HG03045 (cell line): Measurements from ENCODE around the gene PGM3.

ENCODE experiments used
- ATAC-seq: cut with Tn5 transposase; IDR thresholded peaks from one replicate; pipeline ENCODE4 v1.9.1; 2021; ENCODE audit warnings: mild to moderate bottlenecking, moderate library complexity; ENCODE audit not compliant: unreplicated experiment

The PGM3 gene

GRCh38 chr6:83119742-83120300, 73.2 kb downstream of the PGM3 start:
- no peak for ATAC-seq

DNA sequence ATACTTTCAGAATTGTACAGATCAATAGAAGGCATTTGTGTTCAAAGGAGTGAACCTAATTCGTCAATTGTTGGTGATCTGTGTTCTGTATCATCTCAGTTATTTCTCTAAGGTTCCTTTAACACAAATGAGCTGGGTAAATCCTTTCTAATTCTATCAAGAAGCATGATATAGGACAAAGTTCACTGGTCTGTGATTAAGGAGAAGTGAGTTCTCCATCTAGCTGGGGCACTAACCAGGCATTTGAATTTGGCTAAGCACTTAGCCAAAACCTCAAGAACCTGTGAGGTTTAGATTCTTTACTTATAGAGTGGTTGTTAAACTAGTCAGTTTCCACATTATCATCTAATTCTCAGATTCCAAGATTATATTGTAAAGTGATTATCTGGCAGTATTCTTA, 75.3 kb downstream of the PGM3 start:
- ATAC-seq: no peak
